Fibroblast of lung (primary cell): ENCODE measurements around the gene PDE5A.

Source experiments
- CTCF ChIP-seq, 2 donors: IDR thresholded peaks in 1 of 2; conservative IDR thresholded peaks in 1 of 2; 1 replicate in 1 of 2; 2 replicates in 1 of 2; pipeline ENCODE4 v1.5.1; 2011 to 2012; ENCODE audit warnings: low read length in 2 of 2, control low read depth in 1 of 2, inconsistent platforms in 1 of 2, low read depth in 1 of 2, mild to moderate bottlenecking in 1 of 2
- EZH2 ChIP-seq: IDR thresholded peaks from 2 replicates; pipeline ENCODE4 v1.5.1; 2012; ENCODE audit warnings: low read length, control low read depth, mild to moderate bottlenecking; ENCODE audit errors: missing control alignments

GRCh38 chr4:119623025-119623424 is 5.6 kb downstream of the PDE5A start:
- TF ChIP-seq CTCF (conservative IDR thresholded peaks at IDR 0.05 in 1 of 2, IDR thresholded peaks at IDR 0.05 in 1 of 2; ENCODE audit: low read depth in 1 of 2, low read length in 2 of 2) (no peak), EZH2 (no peak)
